GM12873 (cell line): Measurements from ENCODE around the gene RUNX2.

Experiments used
- TF ChIP-seq, protein P1 (sequence below): IDR thresholded peaks from 2 replicates; pipeline ENCODE4 v1.5.1; 2012; ENCODE audit warnings: low read depth, mild to moderate bottlenecking, moderate library complexity, low read length, control low read depth; ENCODE audit not compliant: insufficient read depth; ENCODE audit errors: missing control alignments

The RUNX2 gene

DNA sequence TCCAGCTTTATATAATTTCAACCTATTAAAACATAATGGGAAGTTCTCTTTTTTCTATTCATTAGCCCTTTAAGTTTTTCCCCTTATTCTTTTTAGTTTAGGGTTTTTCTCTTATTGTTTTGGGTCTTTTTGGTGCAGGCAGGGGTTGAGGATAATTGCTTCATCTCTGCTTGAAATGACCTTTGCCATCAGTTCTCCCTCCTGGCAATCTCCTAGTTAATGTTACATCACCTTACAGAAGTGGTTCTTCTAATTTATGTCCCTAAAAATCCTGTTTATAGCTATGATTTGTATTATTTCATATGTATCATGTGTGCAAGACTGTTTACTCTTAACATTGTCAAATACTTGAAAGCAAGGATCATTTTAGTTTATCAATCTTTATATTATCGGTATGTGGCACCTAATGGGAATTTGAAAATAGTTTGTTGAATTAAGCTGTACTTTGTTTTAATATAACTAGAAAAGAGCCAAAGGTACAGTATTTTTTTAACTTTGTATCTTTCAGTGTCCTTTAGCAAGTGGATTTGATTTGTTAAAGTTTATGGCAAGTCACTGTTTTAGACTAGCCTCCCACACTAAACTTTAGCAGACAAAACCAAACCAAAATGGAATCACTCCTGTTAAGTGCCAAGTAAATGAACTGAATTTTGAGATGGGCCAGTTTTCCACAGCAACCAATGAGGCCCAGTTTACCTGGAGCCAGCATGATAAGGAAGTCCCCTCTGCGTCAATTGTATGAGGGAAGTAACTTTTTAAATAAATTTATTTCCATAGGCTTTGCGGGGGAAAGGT is 26.6 kb upstream of the RUNX2 start:
- TF ChIP-seq, protein P1, sequence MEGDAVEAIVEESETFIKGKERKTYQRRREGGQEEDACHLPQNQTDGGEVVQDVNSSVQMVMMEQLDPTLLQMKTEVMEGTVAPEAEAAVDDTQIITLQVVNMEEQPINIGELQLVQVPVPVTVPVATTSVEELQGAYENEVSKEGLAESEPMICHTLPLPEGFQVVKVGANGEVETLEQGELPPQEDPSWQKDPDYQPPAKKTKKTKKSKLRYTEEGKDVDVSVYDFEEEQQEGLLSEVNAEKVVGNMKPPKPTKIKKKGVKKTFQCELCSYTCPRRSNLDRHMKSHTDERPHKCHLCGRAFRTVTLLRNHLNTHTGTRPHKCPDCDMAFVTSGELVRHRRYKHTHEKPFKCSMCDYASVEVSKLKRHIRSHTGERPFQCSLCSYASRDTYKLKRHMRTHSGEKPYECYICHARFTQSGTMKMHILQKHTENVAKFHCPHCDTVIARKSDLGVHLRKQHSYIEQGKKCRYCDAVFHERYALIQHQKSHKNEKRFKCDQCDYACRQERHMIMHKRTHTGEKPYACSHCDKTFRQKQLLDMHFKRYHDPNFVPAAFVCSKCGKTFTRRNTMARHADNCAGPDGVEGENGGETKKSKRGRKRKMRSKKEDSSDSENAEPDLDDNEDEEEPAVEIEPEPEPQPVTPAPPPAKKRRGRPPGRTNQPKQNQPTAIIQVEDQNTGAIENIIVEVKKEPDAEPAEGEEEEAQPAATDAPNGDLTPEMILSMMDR = no peak

DNA sequence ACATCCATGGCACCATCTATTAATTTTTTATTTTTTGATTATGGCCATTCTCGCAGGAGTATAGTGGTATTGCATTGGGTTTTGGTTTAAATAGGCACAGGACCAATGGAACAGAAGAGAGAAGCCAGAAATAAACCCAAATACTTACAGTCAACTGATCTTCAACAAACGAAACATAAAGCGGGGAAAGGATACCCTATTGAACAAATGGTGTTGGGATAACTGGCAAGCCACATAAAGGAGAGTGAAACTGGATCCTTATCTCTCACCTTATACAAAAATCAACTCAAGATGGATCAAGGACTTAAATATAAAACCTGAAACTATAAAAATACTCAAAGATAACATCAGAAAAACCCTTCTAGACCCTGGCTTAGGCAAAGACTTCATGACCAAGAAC is 25.3 kb upstream of the RUNX2 start:
- TF ChIP-seq, protein P1 = no peak

DNA sequence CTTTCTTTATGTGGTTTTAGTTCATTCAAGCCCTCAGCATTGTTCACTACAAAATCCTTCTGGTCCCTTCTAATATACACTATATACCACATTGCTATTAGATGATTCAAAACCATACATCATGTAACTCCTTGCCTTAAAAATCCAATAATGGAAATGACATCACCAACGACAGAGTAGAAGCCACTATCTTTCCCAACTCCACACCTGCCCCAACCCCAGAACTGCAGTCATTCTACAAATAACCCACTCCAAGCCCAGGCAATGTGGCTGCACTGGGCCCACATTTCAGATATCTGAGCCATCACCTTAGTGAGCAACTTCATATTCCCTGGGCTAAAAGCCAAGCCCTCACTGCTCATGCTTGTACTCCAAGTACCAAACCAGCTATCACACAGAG is 22.6 kb upstream of the RUNX2 start:
- TF ChIP-seq, protein P1 = no peak

DNA sequence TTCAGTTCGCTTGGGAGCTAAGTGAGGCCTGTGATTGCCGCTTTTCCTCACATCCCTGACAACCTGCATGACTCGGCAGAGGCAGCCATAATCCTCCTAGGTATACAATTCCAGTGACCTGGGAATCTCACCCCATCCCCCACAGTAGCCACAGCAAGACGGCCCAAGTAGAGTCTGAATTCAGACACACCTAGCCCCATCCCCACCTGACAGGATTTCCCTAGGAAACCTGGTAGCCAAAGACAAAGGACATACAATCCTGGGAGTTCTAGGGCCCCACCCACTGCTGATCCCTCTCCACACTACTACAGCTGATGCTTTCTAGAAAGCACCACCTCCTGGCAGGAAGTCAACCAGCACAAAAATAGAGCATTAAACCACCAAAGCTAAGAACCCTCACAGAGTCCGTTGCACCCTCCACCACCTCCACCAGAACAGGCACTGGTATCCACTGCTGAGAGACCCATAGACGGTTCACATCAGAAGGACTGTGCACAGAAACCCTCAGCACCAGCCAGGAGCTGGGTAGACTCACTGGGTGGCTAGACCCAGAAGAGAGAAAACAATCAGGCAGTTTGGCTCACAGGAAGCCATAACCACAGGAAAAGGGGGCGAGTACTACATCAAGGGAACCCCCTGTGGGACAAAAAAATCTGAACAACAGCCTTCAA is 17.9 kb upstream of the RUNX2 start:
- TF ChIP-seq, protein P1 = no peak

DNA sequence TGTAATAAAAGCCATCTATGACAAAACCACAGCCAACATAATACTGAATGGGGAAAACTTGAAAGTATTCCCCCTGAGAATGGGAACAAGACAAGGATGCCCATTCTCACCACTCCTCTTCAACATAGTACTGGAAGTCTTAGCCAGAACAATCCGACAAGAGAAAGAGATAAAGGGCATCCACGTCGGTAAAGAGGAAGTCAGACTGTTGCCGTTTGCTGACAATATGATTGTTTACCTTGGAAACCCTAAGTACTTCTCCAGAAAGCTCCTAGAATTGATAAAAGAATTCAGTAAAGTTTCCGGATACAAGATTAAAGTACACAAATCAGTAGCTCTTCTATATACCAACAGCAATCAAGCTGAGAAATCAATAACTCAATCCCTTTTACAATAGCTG is 14.0 kb upstream of the RUNX2 start:
- TF ChIP-seq, protein P1 = no peak

DNA sequence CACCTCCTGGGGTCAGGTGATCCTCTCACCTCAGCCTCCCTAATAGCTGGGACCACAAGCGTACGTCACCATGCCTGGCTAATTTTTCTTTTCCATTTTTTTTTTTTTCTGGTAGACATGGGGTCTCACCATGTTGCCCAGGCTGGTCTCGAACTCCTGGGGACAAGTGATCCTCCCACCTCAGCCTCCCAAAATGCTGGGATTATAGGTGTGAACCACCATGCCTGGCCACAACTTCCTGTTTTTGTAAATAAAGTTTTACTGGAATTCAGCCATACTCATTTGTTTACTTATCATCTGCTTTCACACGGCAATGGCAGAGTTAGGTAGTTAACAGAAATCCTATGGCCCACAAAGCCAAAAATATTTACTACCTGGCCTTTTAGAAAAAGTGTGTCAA is 7.8 kb upstream of the RUNX2 start:
- TF ChIP-seq, protein P1 = no peak

DNA sequence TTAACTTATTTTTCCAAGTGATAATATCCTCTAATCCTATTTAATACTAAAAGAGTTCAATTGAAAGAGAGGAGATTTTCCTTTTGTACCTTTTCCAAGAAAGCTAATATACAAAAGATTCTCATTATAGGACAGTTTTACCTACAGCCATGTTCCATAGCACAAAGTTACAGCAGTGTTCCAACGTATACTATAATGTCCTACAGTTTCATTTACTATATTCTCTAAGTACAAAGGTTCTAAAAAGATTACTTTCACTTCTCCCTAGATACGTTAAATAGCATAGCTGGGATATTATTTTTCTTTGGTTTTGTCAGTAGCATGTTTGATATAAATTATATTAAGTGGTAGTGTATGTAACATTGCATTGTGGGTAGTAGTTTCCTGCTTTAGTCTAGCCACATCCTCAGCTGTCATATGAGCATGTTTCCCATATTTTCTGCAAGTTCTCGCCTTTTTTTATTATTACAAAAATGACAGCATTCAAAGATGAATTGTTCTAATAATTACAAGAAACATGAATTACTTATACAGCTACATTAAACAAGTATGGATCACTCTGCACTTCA is 4.4 kb upstream of the RUNX2 start:
- TF ChIP-seq, protein P1 = no peak
